Measurements from ENCODE around the gene KLF15. TPM values are rescaled to one million over a fixed set of nuclear protein-coding genes. Genes with fewer than 3 reads are reported as not detected.

Gene KLF15
- total and polyA plus RNA-seq, 4 donors, result 18.1 to 31.3 (median 24.6) TPM

- Histone ChIP-seq H3K27ac (ENCODE audit: low read depth in 1 of 2, low read length in 1 of 2) (no peak overlapping the region), H3K4me3 (no peak overlapping the region), H3K27me3 (ENCODE audit: control insufficient read depth in 3 of 3, insufficient read depth in 3 of 3, low read length in 2 of 3) (no peaks in the 10 kb centered on the region), H3K36me3 (ENCODE audit: control insufficient read depth in 4 of 4, insufficient read depth in 4 of 4, low read length in 4 of 4) (no peaks in the 10 kb centered on the region), H3K4me1 (ENCODE audit: control insufficient read depth in 5 of 5, insufficient read depth in 5 of 5, low read length in 5 of 5) (peaks cover 0 to 30% (median 11%) of the 10 kb centered on the region in 5 donors), H3K9ac (ENCODE audit: insufficient read depth in 1 of 2, low read length in 2 of 2) (no peak overlapping the region), H3K9me3 (ENCODE audit: control insufficient read depth in 4 of 4, insufficient read depth in 3 of 4, low read length in 3 of 4) (no peaks in the 10 kb centered on the region)
- 93 to 96% methylated on average over 22 of the region's 22 CpGs for WGBS, 2 donors
- no peak for TF ChIP-seq CTCF (IDR thresholded peaks at IDR 0.05; ENCODE audit: control extremely low read depth, extremely low read depth)
- ATAC-seq (ENCODE audit: insufficient read depth, low FRiP score) (no peak), DNase-seq (no peak)
Observed at GRCh38 chr3:126371096-126371705, 14.0 kb upstream of the KLF15 start.

- Histone ChIP-seq H3K36me3 (ENCODE audit: control insufficient read depth in 4 of 4, insufficient read depth in 4 of 4, low read length in 4 of 4) (no peaks in the 10 kb centered on the region), H3K4me3 (no peak overlapping the region), H3K27me3 (ENCODE audit: control insufficient read depth in 3 of 3, insufficient read depth in 3 of 3, low read length in 2 of 3) (no peaks in the 10 kb centered on the region), H3K9me3 (ENCODE audit: control insufficient read depth in 4 of 4, insufficient read depth in 3 of 4, low read length in 3 of 4) (no peaks in the 10 kb centered on the region), H3K27ac (ENCODE audit: low read depth in 1 of 2, low read length in 1 of 2) (no peak overlapping the region), H3K9ac (ENCODE audit: insufficient read depth in 1 of 2, low read length in 2 of 2) (no peak overlapping the region), H3K4me1 (ENCODE audit: control insufficient read depth in 5 of 5, insufficient read depth in 5 of 5, low read length in 5 of 5) (peaks cover 0 to 26% (median 11%) of the 10 kb centered on the region in 5 donors)
- no peak for ATAC-seq (ENCODE audit: insufficient read depth, low FRiP score)
- TF ChIP-seq CTCF (IDR thresholded peaks at IDR 0.05; ENCODE audit: control extremely low read depth, extremely low read depth), result no peak
- DNase-seq, result no peak
- WGBS, 2 donors, result 93 to 94% methylated on average over 6 to 7 of the region's 7 CpGs
Observed at GRCh38 chr3:126370606-126371005, 13.4 kb upstream of the KLF15 start.

GRCh38 chr3:126370055-126370454 is 12.8 kb upstream of the KLF15 start:
- TF ChIP-seq CTCF (IDR thresholded peaks at IDR 0.05; ENCODE audit: control extremely low read depth, extremely low read depth), result no peak
- no peak overlapping the region for H3K9ac ChIP-seq (ENCODE audit: insufficient read depth in 1 of 2, low read length in 2 of 2)

GRCh38 chr3:126369490-126369889 is 12.3 kb upstream of the KLF15 start:
- 91 to 94% methylated on average over 2 of the region's 2 CpGs for WGBS, 2 donors
- Histone ChIP-seq H3K9me3 (ENCODE audit: control insufficient read depth in 4 of 4, insufficient read depth in 3 of 4, low read length in 3 of 4) (no peaks in the 10 kb centered on the region), H3K4me1 (ENCODE audit: control insufficient read depth in 5 of 5, insufficient read depth in 5 of 5, low read length in 5 of 5) (peaks cover 0 to 18% (median 9%) of the 10 kb centered on the region in 5 donors), H3K4me3 (no peak overlapping the region), H3K9ac (ENCODE audit: insufficient read depth in 1 of 2, low read length in 2 of 2) (no peak overlapping the region), H3K27ac (ENCODE audit: low read depth in 1 of 2, low read length in 1 of 2) (no peak overlapping the region), H3K36me3 (ENCODE audit: control insufficient read depth in 4 of 4, insufficient read depth in 4 of 4, low read length in 4 of 4) (no peaks in the 10 kb centered on the region), H3K27me3 (ENCODE audit: control insufficient read depth in 3 of 3, insufficient read depth in 3 of 3, low read length in 2 of 3) (no peaks in the 10 kb centered on the region)
- no peak for ATAC-seq (ENCODE audit: insufficient read depth, low FRiP score)
- no peak for TF ChIP-seq CTCF (IDR thresholded peaks at IDR 0.05; ENCODE audit: control extremely low read depth, extremely low read depth)
- no peak for DNase-seq

More at GRCh38 chr3:126370055-126370454, 12.8 kb upstream of the KLF15 start:
- Histone ChIP-seq H3K36me3 (ENCODE audit: control insufficient read depth in 4 of 4, insufficient read depth in 4 of 4, low read length in 4 of 4) (no peaks in the 10 kb centered on the region), H3K27me3 (ENCODE audit: control insufficient read depth in 3 of 3, insufficient read depth in 3 of 3, low read length in 2 of 3) (no peaks in the 10 kb centered on the region), H3K4me1 (ENCODE audit: control insufficient read depth in 5 of 5, insufficient read depth in 5 of 5, low read length in 5 of 5) (peaks cover 0 to 24% (median 11%) of the 10 kb centered on the region in 5 donors), H3K27ac (ENCODE audit: low read depth in 1 of 2, low read length in 1 of 2) (no peak overlapping the region), H3K4me3 (no peak overlapping the region), H3K9me3 (ENCODE audit: control insufficient read depth in 4 of 4, insufficient read depth in 3 of 4, low read length in 3 of 4) (no peaks in the 10 kb centered on the region)
- 65 to 81% methylated on average over 4 of the region's 4 CpGs for WGBS, 2 donors
- ATAC-seq (ENCODE audit: insufficient read depth, low FRiP score), result no peak
- DNase-seq, result no peak
